Measurements from ENCODE around the gene LCOR.
A peak's percentile ranks its signal among the peaks of the same experiment; 100 is the strongest.
"Not testable (repeated sequence)": the region's sequence is repeated elsewhere in the genome, so short reads cannot be mapped to it uniquely, and the experiment has no call there.

Gene LCOR

GRCh38 chr10:96943161-96943560 is 111.1 kb downstream of the LCOR start:
- DNase-seq, result not testable (repeated sequence)

- no peak for DNase-seq
These were observed 114.9 kb downstream of the LCOR start for GRCh38 chr10:96947036-96947435.

- no peak for DNase-seq
These were observed 117.1 kb downstream of the LCOR start for GRCh38 chr10:96949039-96949683.

DNA sequence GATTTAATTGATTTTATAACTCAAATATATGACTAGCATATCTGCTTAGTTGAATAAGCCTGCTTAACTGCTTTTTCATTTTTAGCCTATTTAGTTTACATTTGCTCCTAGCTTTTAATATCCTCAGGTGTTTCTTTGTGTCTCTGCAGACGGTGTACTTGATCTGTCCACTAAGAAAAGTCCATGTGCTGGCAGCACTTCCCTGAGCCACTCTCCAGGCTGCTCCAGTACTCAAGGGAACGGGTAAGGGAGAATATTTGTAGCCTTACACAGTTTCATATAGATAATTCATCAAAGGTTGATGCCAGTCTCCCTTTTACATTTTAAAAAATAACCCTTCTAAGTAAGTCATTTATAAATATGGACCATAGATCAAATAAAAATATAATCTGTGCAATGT is 119.9 kb downstream of the LCOR start:
- DNase-seq, result no peak

DNA sequence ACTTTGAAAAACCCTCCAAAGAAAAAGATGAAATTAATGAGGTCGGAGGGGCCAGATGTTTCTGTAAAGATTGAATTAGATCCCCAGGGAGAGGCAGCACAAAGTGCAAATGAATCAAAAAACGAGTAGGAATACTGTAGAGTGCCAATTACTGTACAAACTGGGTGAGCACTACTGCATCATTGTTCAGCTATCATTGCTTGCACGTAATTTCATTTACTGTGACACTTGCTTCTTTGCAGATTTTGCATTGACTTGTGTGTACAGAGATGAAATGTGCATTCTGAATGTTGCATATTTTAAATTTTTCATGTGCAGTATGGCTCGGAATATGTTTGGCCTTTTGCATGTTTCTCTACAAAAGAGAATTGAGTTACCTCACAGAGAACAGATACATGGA is 123.7 kb downstream of the LCOR start:
- no peak for DNase-seq

DNA sequence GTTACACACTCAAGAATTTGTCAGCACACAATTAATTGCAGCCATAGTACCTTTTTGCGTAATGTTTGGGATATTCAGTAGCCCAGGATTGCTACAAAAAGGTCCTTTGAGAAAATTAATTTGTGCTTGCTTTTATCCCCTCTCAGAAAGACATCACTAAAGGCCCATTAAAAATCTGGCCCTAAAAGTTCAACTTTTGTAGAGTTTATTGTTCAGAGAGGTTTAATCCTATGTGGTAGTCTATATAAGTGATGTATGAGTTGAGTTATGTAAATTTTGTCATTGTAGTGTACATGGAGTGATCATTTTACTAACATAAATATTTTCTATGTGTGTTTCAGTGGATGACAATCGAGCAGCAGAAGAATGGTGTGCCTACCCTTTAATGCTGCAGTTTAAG is 126.0 kb downstream of the LCOR start:
- no peak for DNase-seq

DNA sequence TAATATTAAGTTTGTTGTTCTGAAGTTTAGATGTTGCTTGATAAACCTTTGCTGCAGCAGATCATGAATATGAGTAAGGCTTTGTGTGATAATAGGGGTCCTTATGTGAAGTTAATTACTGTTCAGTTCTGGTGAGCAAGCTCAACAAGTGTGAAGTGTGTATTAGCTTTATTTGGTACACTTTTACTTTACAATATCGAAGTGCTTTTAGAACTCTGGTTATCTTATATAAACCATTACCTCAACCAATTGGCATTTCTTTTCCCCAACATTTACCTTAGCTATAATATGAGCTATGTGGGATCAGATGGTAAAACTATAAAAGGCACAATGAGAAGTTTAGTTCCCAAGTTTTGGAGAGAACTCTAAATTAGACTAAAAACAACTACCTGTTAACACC is 127.6 kb downstream of the LCOR start:
- DNase-seq, result peak; percentile 11

- DNase-seq, result peak; percentile 50
These were observed 128.8 kb downstream of the LCOR start for GRCh38 chr10:96960872-96961271.

- no peak for DNase-seq
These were observed 132.0 kb downstream of the LCOR start for GRCh38 chr10:96964131-96964530.

GRCh38 chr10:96967847-96968246 is 135.7 kb downstream of the LCOR start:
- peak; percentile 79 for DNase-seq

DNA sequence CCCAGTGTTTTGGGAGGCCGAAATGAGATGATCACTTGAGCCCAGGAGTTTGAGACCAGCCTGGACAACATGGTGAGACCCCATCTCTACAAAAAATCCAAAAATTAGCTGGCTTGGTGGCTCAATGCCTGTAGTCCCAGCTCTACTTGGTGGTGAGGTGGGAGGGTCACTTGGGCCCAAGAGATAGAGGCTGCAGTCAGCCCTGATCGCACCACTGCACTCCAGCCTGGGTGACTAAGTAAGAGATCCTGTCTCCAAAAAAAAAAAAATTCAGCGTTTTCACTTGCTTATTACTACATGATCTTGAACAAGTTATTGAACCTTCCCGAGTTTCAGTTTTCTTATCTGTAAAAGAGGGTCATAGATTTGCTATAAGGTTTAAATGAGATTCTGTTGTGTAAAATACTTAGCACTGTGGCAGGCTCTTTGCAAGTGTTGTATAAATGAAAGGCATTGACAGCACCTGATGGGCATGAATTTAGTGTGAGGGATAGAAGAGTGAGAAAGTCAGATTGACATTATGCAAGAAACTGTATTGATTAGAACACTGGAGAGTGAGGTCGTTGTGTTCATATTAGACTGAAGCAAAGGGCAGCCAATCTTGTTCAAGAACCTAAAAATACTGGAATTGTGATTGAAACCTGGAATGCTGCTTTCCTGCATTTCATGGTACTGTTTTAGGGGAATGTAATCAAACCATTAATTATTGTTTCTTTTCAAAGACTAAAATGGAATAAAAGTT is 136.8 kb downstream of the LCOR start:
- no peak for DNase-seq

DNA sequence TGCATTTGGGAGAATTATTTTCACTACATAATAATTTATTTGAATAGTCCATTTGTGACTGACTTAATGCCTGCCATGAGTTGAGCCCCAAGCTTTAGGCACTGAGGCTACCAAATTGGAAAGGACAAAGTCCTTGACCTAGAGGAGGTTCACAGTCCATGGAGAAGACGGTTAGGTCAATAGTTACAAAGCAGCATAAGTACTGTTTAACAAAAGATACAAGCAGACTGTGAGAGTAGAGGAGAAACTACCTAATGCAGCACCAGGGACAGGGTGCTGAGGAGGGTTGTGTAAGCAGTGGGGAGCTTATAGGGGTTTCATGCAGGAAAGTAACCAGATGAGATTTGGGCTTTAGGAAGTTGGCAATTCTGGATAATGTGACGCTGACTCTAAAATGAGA is 139.2 kb downstream of the LCOR start:
- DNase-seq, result no peak

DNA sequence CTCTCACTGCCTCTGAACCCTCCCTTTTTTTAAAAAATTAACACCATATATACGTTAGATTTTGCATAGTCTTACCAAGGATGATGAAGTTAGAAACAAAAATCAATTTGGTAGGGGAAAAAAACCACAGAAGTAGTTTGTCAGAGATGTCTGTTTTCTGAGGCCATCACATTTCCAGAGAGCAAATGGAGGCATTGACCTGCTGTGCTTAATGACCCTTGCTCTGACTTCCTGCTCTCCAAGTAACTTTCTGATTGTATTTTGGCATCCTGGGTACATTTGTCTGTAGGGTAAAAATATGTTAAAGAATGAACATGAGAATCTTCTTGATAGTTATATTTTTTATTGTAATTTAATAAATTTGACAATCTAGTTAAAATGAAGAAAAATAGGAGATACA is 140.2 kb downstream of the LCOR start:
- no peak for DNase-seq

GRCh38 chr10:96973809-96974747 is 142.0 kb downstream of the LCOR start:
- DNase-seq, result peak; percentile 46

DNA sequence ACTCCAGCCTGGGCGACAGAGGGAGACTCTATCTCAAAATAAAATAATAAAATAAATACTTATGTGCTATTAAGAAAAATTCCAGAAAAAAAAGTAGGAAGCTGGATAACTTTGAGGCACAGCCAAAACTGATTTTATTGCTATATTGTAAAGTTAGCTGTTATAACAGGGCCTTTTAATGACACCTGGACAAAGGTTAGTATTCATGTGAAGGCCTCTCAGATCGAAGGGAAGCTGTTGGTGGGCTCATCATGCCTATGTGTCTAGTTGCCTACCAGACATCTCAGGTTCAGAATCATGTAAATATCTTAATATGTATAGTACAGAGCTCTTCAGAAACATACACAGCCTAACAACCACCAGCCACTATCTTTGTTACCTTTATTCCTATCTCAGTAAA is 143.0 kb downstream of the LCOR start:
- DNase-seq, result no peak

- DNase-seq, result no peak
These were observed 146.6 kb downstream of the LCOR start for GRCh38 chr10:96978621-96979154.

GRCh38 chr10:96982149-96982930 is 150.2 kb downstream of the LCOR start:
- DNase-seq, result no peak

DNA sequence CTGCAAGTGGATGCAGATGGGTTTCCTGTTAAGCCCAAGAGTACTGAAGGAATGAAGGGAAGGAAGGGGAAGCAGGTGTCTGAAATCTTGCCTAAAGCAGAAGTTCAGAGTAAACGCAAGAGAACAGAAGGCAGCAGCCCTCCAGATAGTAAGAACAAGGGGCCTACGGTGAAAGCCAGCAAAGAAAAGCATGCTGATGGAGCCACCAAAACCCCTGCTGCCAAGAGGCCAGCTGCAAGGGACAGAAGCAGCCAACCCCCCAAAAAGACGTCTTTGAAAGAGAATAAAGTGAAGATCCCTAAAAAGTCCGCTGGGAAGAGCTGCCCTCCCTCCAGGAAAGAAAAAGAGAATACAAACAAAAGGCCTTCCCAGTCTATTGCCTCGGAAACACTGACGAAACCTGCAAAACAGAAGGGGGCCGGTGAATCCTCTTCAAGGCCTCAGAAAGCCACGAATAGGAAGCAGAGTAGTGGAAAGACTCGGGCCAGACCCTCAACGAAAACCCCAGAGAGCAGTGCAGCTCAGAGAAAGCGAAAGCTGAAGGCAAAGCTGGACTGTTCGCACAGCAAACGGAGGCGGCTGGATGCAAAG is 152.5 kb downstream of the LCOR start:
- no peak for DNase-seq

- no peak for DNase-seq
These were observed 154.2 kb downstream of the LCOR start for GRCh38 chr10:96986200-96986856.

GRCh38 chr10:96987141-96987841 is 155.2 kb downstream of the LCOR start:
- no peak for DNase-seq

- DNase-seq, result peak; percentile 94
These were observed 155.7 kb downstream of the LCOR start for GRCh38 chr10:96987842-96988175.
